Measurements from ENCODE around the gene TSPAN12.

The TSPAN12 gene

GRCh38 chr7:120842121-120842621, 15.8 kb downstream of the TSPAN12 start:
- H3K4me1 ChIP-seq (ENCODE audit: control insufficient read depth, insufficient read depth, low read length, poor library complexity, severe bottlenecking), result no peaks in the 10 kb centered on the region
- WGBS, 2 experiments (ENCODE audit: insufficient coverage in 2 of 2), result 78 to 83% methylated on average over 1 to 3 of the region's 4 CpGs
- peaks cover 28% of the 10 kb centered on the region for H3K36me3 ChIP-seq (ENCODE audit: control insufficient read depth, insufficient read depth, low read length)
- no peak overlapping the region for H3K27ac ChIP-seq (ENCODE audit: low read depth, low read length, severe bottlenecking)
- H3K9me3 ChIP-seq (ENCODE audit: control insufficient read depth, low read length), result no peaks in the 10 kb centered on the region
- H3K4me3 ChIP-seq (ENCODE audit: extremely low read depth, insufficient read depth, low read length, poor library complexity, severe bottlenecking), result no peak overlapping the region

- WGBS, 2 experiments (ENCODE audit: insufficient coverage in 2 of 2), result 76% methylated on average over 2 of the region's 2 CpGs; no CpG with 5 or more reads in 1 of the 2 experiments
- peaks cover 28% of the 10 kb centered on the region for H3K36me3 ChIP-seq (ENCODE audit: control insufficient read depth, insufficient read depth, low read length)
Observed at GRCh38 chr7:120841608-120842007, 16.3 kb downstream of the TSPAN12 start.

DNA sequence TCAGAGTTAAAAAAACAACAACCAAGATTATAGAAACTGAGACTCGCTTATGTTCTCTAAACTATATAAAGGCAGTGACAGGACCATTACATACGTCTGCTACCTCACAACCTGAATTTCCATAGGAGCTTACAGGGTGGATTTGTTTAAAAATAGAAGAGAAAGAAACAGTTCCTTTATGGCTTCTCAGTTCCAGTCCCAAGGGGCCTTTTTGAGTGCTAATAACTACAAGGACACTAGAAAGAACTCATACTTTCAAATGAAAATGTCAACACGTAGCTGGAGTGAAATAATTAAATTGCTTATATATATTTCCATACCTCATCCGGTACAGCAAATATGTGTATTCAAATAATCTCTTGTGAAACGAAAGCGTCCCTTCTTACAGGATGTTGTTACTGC, 19.7 kb downstream of the TSPAN12 start:
- no CpG with 5 or more reads among the region's 6 CpGs for WGBS, 2 experiments (ENCODE audit: insufficient coverage in 2 of 2)
- H3K27ac ChIP-seq (ENCODE audit: low read depth, low read length, severe bottlenecking), result no peak overlapping the region
- H3K36me3 ChIP-seq (ENCODE audit: control insufficient read depth, insufficient read depth, low read length), result peaks cover 20% of the 10 kb centered on the region
- no peak overlapping the region for H3K4me3 ChIP-seq (ENCODE audit: extremely low read depth, insufficient read depth, low read length, poor library complexity, severe bottlenecking)
- H3K4me1 ChIP-seq (ENCODE audit: control insufficient read depth, insufficient read depth, low read length, poor library complexity, severe bottlenecking), result no peaks in the 10 kb centered on the region
- H3K9me3 ChIP-seq (ENCODE audit: control insufficient read depth, low read length), result no peaks in the 10 kb centered on the region

More at GRCh38 chr7:120841608-120842007, 16.3 kb downstream of the TSPAN12 start:
- H3K4me1 ChIP-seq (ENCODE audit: control insufficient read depth, insufficient read depth, low read length, poor library complexity, severe bottlenecking), result no peaks in the 10 kb centered on the region
- H3K27ac ChIP-seq (ENCODE audit: low read depth, low read length, severe bottlenecking), result no peak overlapping the region
- H3K4me3 ChIP-seq (ENCODE audit: extremely low read depth, insufficient read depth, low read length, poor library complexity, severe bottlenecking), result no peak overlapping the region
- H3K9me3 ChIP-seq (ENCODE audit: control insufficient read depth, low read length), result no peaks in the 10 kb centered on the region

- WGBS, 2 experiments (ENCODE audit: insufficient coverage in 2 of 2), result 100% methylated on average over 1 to 2 of the region's 4 CpGs
- Histone ChIP-seq H3K27ac (ENCODE audit: low read depth, low read length, severe bottlenecking) (no peak overlapping the region), H3K4me1 (ENCODE audit: control insufficient read depth, insufficient read depth, low read length, poor library complexity, severe bottlenecking) (no peaks in the 10 kb centered on the region), H3K36me3 (ENCODE audit: control insufficient read depth, insufficient read depth, low read length) (peaks cover 20% of the 10 kb centered on the region), H3K9me3 (ENCODE audit: control insufficient read depth, low read length) (no peaks in the 10 kb centered on the region), H3K4me3 (ENCODE audit: extremely low read depth, insufficient read depth, low read length, poor library complexity, severe bottlenecking) (no peak overlapping the region)
Observed at GRCh38 chr7:120837599-120837998, 20.3 kb downstream of the TSPAN12 start.

GRCh38 chr7:120836556-120837115, 21.3 kb downstream of the TSPAN12 start:
- peaks cover 20% of the 10 kb centered on the region for H3K36me3 ChIP-seq (ENCODE audit: control insufficient read depth, insufficient read depth, low read length)
- no peak overlapping the region for H3K27ac ChIP-seq (ENCODE audit: low read depth, low read length, severe bottlenecking)
- H3K4me3 ChIP-seq (ENCODE audit: extremely low read depth, insufficient read depth, low read length, poor library complexity, severe bottlenecking), result no peak overlapping the region
- no peaks in the 10 kb centered on the region for H3K9me3 ChIP-seq (ENCODE audit: control insufficient read depth, low read length)
- no CpG with 5 or more reads among the region's 1 CpG for WGBS, 2 experiments (ENCODE audit: insufficient coverage in 2 of 2)
- H3K4me1 ChIP-seq (ENCODE audit: control insufficient read depth, insufficient read depth, low read length, poor library complexity, severe bottlenecking), result no peaks in the 10 kb centered on the region

GRCh38 chr7:120834726-120835125, 23.2 kb downstream of the TSPAN12 start:
- peaks cover 10% of the 10 kb centered on the region for H3K9me3 ChIP-seq (ENCODE audit: control insufficient read depth, low read length)
- no peak overlapping the region for H3K4me3 ChIP-seq (ENCODE audit: extremely low read depth, insufficient read depth, low read length, poor library complexity, severe bottlenecking)
- H3K36me3 ChIP-seq (ENCODE audit: control insufficient read depth, insufficient read depth, low read length), result peaks cover 23% of the 10 kb centered on the region
- 93 to 97% methylated on average over 2 of the region's 2 CpGs for WGBS, 2 experiments (ENCODE audit: insufficient coverage in 2 of 2)
- H3K27ac ChIP-seq (ENCODE audit: low read depth, low read length, severe bottlenecking), result no peak overlapping the region
- H3K4me1 ChIP-seq (ENCODE audit: control insufficient read depth, insufficient read depth, low read length, poor library complexity, severe bottlenecking), result no peaks in the 10 kb centered on the region

DNA sequence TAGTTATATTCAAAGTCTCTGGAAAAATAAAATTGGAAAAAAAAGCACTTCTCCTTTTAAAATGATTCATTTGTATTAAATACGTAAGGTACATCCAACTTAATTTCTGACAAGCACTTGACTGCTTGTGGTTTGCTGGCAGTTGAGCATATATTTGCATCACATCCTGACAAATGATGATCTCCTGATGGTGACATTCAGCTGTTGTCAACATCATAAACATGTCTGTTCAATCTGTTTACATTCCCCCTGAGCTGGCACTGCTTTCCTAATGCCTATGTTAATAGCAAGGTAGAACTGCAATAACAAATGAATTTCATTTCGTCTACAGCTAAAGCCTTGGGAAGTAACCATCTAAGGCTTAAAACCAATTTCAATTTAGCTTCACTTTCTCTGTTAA, 24.4 kb downstream of the TSPAN12 start:
- 83% methylated on average over 1 of the region's 2 CpGs; no CpG with 5 or more reads in 1 of the 2 experiments for WGBS, 2 experiments (ENCODE audit: insufficient coverage in 2 of 2)
- H3K36me3 ChIP-seq (ENCODE audit: control insufficient read depth, insufficient read depth, low read length), result peaks cover 18% of the 10 kb centered on the region
- H3K27ac ChIP-seq (ENCODE audit: low read depth, low read length, severe bottlenecking), result no peak overlapping the region
- no peaks in the 10 kb centered on the region for H3K4me1 ChIP-seq (ENCODE audit: control insufficient read depth, insufficient read depth, low read length, poor library complexity, severe bottlenecking)
- peaks cover 10% of the 10 kb centered on the region for H3K9me3 ChIP-seq (ENCODE audit: control insufficient read depth, low read length)
- no peak overlapping the region for H3K4me3 ChIP-seq (ENCODE audit: extremely low read depth, insufficient read depth, low read length, poor library complexity, severe bottlenecking)

GRCh38 chr7:120832803-120833202, 25.1 kb downstream of the TSPAN12 start:
- peaks cover 10% of the 10 kb centered on the region for H3K9me3 ChIP-seq (ENCODE audit: control insufficient read depth, low read length)
- peaks cover 16% of the 10 kb centered on the region for H3K36me3 ChIP-seq (ENCODE audit: control insufficient read depth, insufficient read depth, low read length)
- H3K27ac ChIP-seq (ENCODE audit: low read depth, low read length, severe bottlenecking), result no peak overlapping the region
- WGBS, 2 experiments (ENCODE audit: insufficient coverage in 2 of 2), result no CpG with 5 or more reads among the region's 2 CpGs
- no peak overlapping the region for H3K4me3 ChIP-seq (ENCODE audit: extremely low read depth, insufficient read depth, low read length, poor library complexity, severe bottlenecking)
- H3K4me1 ChIP-seq (ENCODE audit: control insufficient read depth, insufficient read depth, low read length, poor library complexity, severe bottlenecking), result no peaks in the 10 kb centered on the region

- no peaks in the 10 kb centered on the region for H3K4me1 ChIP-seq (ENCODE audit: control insufficient read depth, insufficient read depth, low read length, poor library complexity, severe bottlenecking)
- peaks cover 12% of the 10 kb centered on the region for H3K36me3 ChIP-seq (ENCODE audit: control insufficient read depth, insufficient read depth, low read length)
- no peak overlapping the region for H3K27ac ChIP-seq (ENCODE audit: low read depth, low read length, severe bottlenecking)
- WGBS, 2 experiments (ENCODE audit: insufficient coverage in 2 of 2), result no CpG with 5 or more reads among the region's 1 CpG
- H3K4me3 ChIP-seq (ENCODE audit: extremely low read depth, insufficient read depth, low read length, poor library complexity, severe bottlenecking), result no peak overlapping the region
- peaks cover 10% of the 10 kb centered on the region for H3K9me3 ChIP-seq (ENCODE audit: control insufficient read depth, low read length)
Observed at GRCh38 chr7:120831260-120831659, 26.7 kb downstream of the TSPAN12 start.

GRCh38 chr7:120829487-120829886, 28.5 kb downstream of the TSPAN12 start:
- WGBS, 2 experiments (ENCODE audit: insufficient coverage in 2 of 2), result 80 to 100% methylated on average over 1 of the region's 2 CpGs
- H3K9me3 ChIP-seq (ENCODE audit: control insufficient read depth, low read length), result peaks cover 10% of the 10 kb centered on the region
- no peak overlapping the region for H3K27ac ChIP-seq (ENCODE audit: low read depth, low read length, severe bottlenecking)
- no peaks in the 10 kb centered on the region for H3K4me1 ChIP-seq (ENCODE audit: control insufficient read depth, insufficient read depth, low read length, poor library complexity, severe bottlenecking)
- H3K4me3 ChIP-seq (ENCODE audit: extremely low read depth, insufficient read depth, low read length, poor library complexity, severe bottlenecking), result no peak overlapping the region
- H3K36me3 ChIP-seq (ENCODE audit: control insufficient read depth, insufficient read depth, low read length), result peaks cover 8% of the 10 kb centered on the region

GRCh38 chr7:120828528-120828927, 29.4 kb downstream of the TSPAN12 start:
- H3K4me3 ChIP-seq (ENCODE audit: extremely low read depth, insufficient read depth, low read length, poor library complexity, severe bottlenecking), result no peak overlapping the region
- WGBS, 2 experiments (ENCODE audit: insufficient coverage in 2 of 2), result no CpG with 5 or more reads among the region's 2 CpGs
- peaks cover 10% of the 10 kb centered on the region for H3K9me3 ChIP-seq (ENCODE audit: control insufficient read depth, low read length)
- H3K36me3 ChIP-seq (ENCODE audit: control insufficient read depth, insufficient read depth, low read length), result peaks cover 8% of the 10 kb centered on the region
- H3K27ac ChIP-seq (ENCODE audit: low read depth, low read length, severe bottlenecking), result no peak overlapping the region
- no peaks in the 10 kb centered on the region for H3K4me1 ChIP-seq (ENCODE audit: control insufficient read depth, insufficient read depth, low read length, poor library complexity, severe bottlenecking)
